WTC11 (cell line): ENCODE measurements around the gene CIB1. TPM values are rescaled to one million over a fixed set of nuclear protein-coding genes. Genes with fewer than 3 reads are reported as not detected.

Source experiments
- ATAC-seq: fragments of 200-7000 bp; cut with Tn5 transposase; 2 replicates; pipeline ENCODE4 v1.10.0; 2021; ENCODE audit warnings: mild to moderate bottlenecking, moderate library complexity
- CTCF ChIA-PET: fragments of 300-600 bp; sonication (Branson Sonifier 250); formaldehyde crosslinking; loops from one replicate; lab custom pipeline; 2021; ENCODE audit warnings: antibody characterized with exemption; lab: Charles Lee
- POLR2A ChIA-PET: fragments of 350-600 bp; sonication (Branson Sonifier 250); formaldehyde crosslinking; loops from one replicate; lab custom pipeline; 2021; ENCODE audit warnings: antibody characterized with exemption; lab: Charles Lee
- DNase-seq: peaks from one replicate; pipeline ENCODE4 v3.0.0; 2021; ENCODE audit warnings: low spot score
- H3K27ac Mint-ChIP-seq: 2 replicates; pipeline ENCODE4 v1.8.0; 2021; ENCODE audit warnings: mixed read lengths
- H3K27me3 Mint-ChIP-seq: 2 replicates; pipeline ENCODE4 v1.8.0; 2021; ENCODE audit warnings: low read depth, mild to moderate bottlenecking, moderate library complexity, mixed read lengths
- H3K36me3 Mint-ChIP-seq: 2 replicates; pipeline ENCODE4 v1.8.0; 2021; ENCODE audit warnings: mixed read lengths
- H3K4me1 Mint-ChIP-seq: 2 replicates; pipeline ENCODE4 v1.8.0; 2022; ENCODE audit warnings: mixed read lengths
- H3K4me3 Mint-ChIP-seq: 2 replicates; pipeline ENCODE4 v1.8.0; 2021; ENCODE audit warnings: mild to moderate bottlenecking, moderate library complexity, mixed read lengths
- H3K9me3 Mint-ChIP-seq: 2 replicates; pipeline ENCODE4 v1.8.0; 2021; ENCODE audit warnings: mixed read lengths
- ATF1 ChIP-seq: sonication (generic); formaldehyde crosslinking; IDR thresholded peaks from 2 replicates; pipeline ENCODE4 v1.8.1; 2023; ENCODE audit warnings: mild to moderate bottlenecking, moderate library complexity, missing genetic modification reagents
- ATF3 ChIP-seq: sonication (generic); formaldehyde crosslinking; conservative IDR thresholded peaks from 2 replicates; pipeline ENCODE4 v1.8.1; 2022; ENCODE audit warnings: mild to moderate bottlenecking, missing genetic modification reagents
- E2F4 ChIP-seq: sonication (generic); formaldehyde crosslinking; IDR thresholded peaks from 2 replicates; pipeline ENCODE4 v1.8.1; 2022; ENCODE audit warnings: low read depth, mild to moderate bottlenecking, moderate library complexity, missing genetic modification reagents, borderline replicate concordance
- ELF4 ChIP-seq: sonication (generic); formaldehyde crosslinking; IDR thresholded peaks from 2 replicates; pipeline ENCODE4 v1.8.1; 2022; ENCODE audit warnings: low read depth, mild to moderate bottlenecking, moderate library complexity, missing genetic modification reagents
- FOXJ3 ChIP-seq: sonication (generic); formaldehyde crosslinking; IDR thresholded peaks from 2 replicates; pipeline ENCODE4 v1.9.0; 2021; ENCODE audit warnings: missing genetic modification reagents, mild to moderate bottlenecking, borderline replicate concordance
- FOXK1 ChIP-seq: sonication (generic); formaldehyde crosslinking; IDR thresholded peaks from 2 replicates; pipeline ENCODE4 v1.8.0; 2022; ENCODE audit warnings: mild to moderate bottlenecking, moderate library complexity, missing genetic modification reagents
- FOXP1 ChIP-seq: sonication (generic); formaldehyde crosslinking; IDR thresholded peaks from 2 replicates; pipeline ENCODE4 v1.8.0; 2022; ENCODE audit warnings: missing genetic modification reagents, mild to moderate bottlenecking, moderate library complexity, borderline replicate concordance
- JUN ChIP-seq: sonication (generic); formaldehyde crosslinking; IDR thresholded peaks from 2 replicates; pipeline ENCODE4 v1.8.0; 2023; ENCODE audit warnings: mild to moderate bottlenecking, missing genetic modification reagents
- NR2C2 ChIP-seq: sonication (generic); formaldehyde crosslinking; IDR thresholded peaks from 2 replicates; pipeline ENCODE4 v1.8.0; 2022; ENCODE audit warnings: mild to moderate bottlenecking, missing genetic modification reagents
- PRDM15 ChIP-seq: sonication (generic); formaldehyde crosslinking; IDR thresholded peaks from 2 replicates; pipeline ENCODE4 v1.8.0; 2022; ENCODE audit warnings: missing genetic modification reagents
- RELA ChIP-seq: sonication (generic); formaldehyde crosslinking; IDR thresholded peaks from 2 replicates; pipeline ENCODE4 v1.8.1; 2022; ENCODE audit warnings: missing genetic modification reagents, mild to moderate bottlenecking, borderline replicate concordance
- SMAD3 ChIP-seq: sonication (generic); formaldehyde crosslinking; IDR thresholded peaks from 2 replicates; pipeline ENCODE4 v1.8.0; 2022; ENCODE audit warnings: missing genetic modification reagents, mild to moderate bottlenecking, borderline replicate concordance
- SOX15 ChIP-seq: fragments of 250-450 bp; sonication (Bioruptor Pico); IDR thresholded peaks from 2 replicates; pipeline ENCODE4 v1.9.0; 2021; ENCODE audit warnings: mild to moderate bottlenecking
- ZBTB21 ChIP-seq: sonication (generic); formaldehyde crosslinking; IDR thresholded peaks from 2 replicates; pipeline ENCODE4 v1.8.1; 2023; ENCODE audit warnings: mild to moderate bottlenecking, missing genetic modification reagents, borderline replicate concordance
- ZNF121 ChIP-seq: sonication (generic); formaldehyde crosslinking; IDR thresholded peaks from 2 replicates; pipeline ENCODE4 v1.8.0; 2023; ENCODE audit warnings: missing genetic modification reagents
- ZNF281 ChIP-seq: sonication (generic); formaldehyde crosslinking; IDR thresholded peaks from 2 replicates; pipeline ENCODE4 v1.8.0; 2023; ENCODE audit warnings: mild to moderate bottlenecking, missing genetic modification reagents
- ZNF416 ChIP-seq: fragments of 250-450 bp; sonication (Bioruptor Pico); IDR thresholded peaks from 2 replicates; pipeline ENCODE4 v1.9.0; 2021; ENCODE audit warnings: mild to moderate bottlenecking, inconsistent platforms
- ZSCAN18 ChIP-seq: fragments of 250-450 bp; sonication (Bioruptor Pico); IDR thresholded peaks from 2 replicates; pipeline ENCODE4 v2.1.2; 2022; ENCODE audit warnings: mild to moderate bottlenecking, moderate library complexity
- total RNA-seq: library from RNA; stranded (reverse); gene quantifications from 3 replicates; pipeline ENCODE4 v1.2.3, GENCODE V29; 2021

CIB1 gene
- total RNA-seq, 1 experiment from 2014 or later = 29.6 TPM

GRCh38 chr15:90213122-90213817 lies 20.5 kb downstream of the CIB1 start:
- no peak overlapping the region for H3K4me3 Mint-ChIP-seq
- peaks cover 12% of the 10 kb centered on the region for H3K4me1 Mint-ChIP-seq
- CTCF ChIA-PET = interaction anchor here (0.7 to 6.5 kb wide), 8 partner anchors 8 to 168 kb away, joined by 3 to 62 read pairs (median 11); partner anchors contain the start of genes IDH2 and SEMA4B

GRCh38 chr15:90212221-90213098 lies 21.3 kb downstream of the CIB1 start:
- H3K9me3 Mint-ChIP-seq = no peaks in the 10 kb centered on the region
- peak overlapping the region; percentile 95 for H3K27ac Mint-ChIP-seq
- POLR2A ChIA-PET = no interaction called here
- peaks cover 4% of the 10 kb centered on the region; the same call in 1 of the 2 replicates for H3K36me3 Mint-ChIP-seq
- DNase-seq = no peak
- TF ChIP-seq FOXP1 (CRISPR knock-in tag) (no peak), E2F4 (CRISPR knock-in tag) (no peak), RELA (no peak), ZNF121 (CRISPR knock-in tag) (no peak), FOXJ3 (CRISPR knock-in tag) (no peak), ATF3 (CRISPR knock-in tag) (no peak), ZBTB21 (no peak), FOXK1 (CRISPR knock-in tag) (no peak), ZNF416 (CRISPR knock-in tag) (no peak), ZNF281 (CRISPR knock-in tag) (no peak), ELF4 (no peak), ATF1 (CRISPR knock-in tag) (no peak)
- TF ChIP-seq, all 79 proteins: peak for 0
- ATAC-seq = no peak
- Mint-ChIP-seq H3K4me1 (peaks cover 12% of the 10 kb centered on the region), H3K27me3 (no peaks in the 10 kb centered on the region), H3K4me3 (no peak overlapping the region)
- CTCF ChIA-PET = interaction anchor here (1.1 to 6.5 kb wide), 4 partner anchors 9 to 69 kb away, joined by 5 to 62 read pairs (median 9); partner anchors contain the start of genes CIB1, GDPGP1 and SEMA4B

More at GRCh38 chr15:90213122-90213817, 20.5 kb downstream of the CIB1 start:
- ATAC-seq = no peak
- no peak for DNase-seq
- no peaks in the 10 kb centered on the region for H3K27me3 Mint-ChIP-seq
- H3K27ac Mint-ChIP-seq = peak overlapping the region; percentile 90
- TF ChIP-seq JUN (CRISPR knock-in tag) (no peak), SMAD3 (CRISPR knock-in tag) (no peak), RELA (no peak), PRDM15 (CRISPR knock-in tag) (no peak), ZSCAN18 (CRISPR knock-in tag) (no peak), SOX15 (CRISPR knock-in tag) (no peak), NR2C2 (CRISPR knock-in tag) (no peak)
- H3K9me3 Mint-ChIP-seq = no peaks in the 10 kb centered on the region
- H3K36me3 Mint-ChIP-seq = peaks cover 4% of the 10 kb centered on the region; the same call in 1 of the 2 replicates
- POLR2A ChIA-PET = interaction anchor here (0.6 kb wide), 1 partner anchor 61 kb away, joined by 3 read pairs; no protein-coding TSS in a partner anchor
